Activated naive CD8-positive, alpha-beta T cell treated with anti-CD3 and anti-CD28 coated beads, Interleukin-2, amount 50 U/mL, for 24 hours (primary cell): ENCODE results near the gene EFCC1.
"Not testable (repeated sequence)": the region's sequence is repeated elsewhere in the genome, so short reads cannot be mapped to it uniquely, and the experiment has no call there.

Experiments
- ATAC-seq: fragments of 150-1000 bp; cut with Tn5 transposase; one replicate; pipeline ENCODE4 v1.10.0; 2021
- DNase-seq: peaks from one replicate; pipeline ENCODE4 v3.0.0; 2021
- H3K27ac Mint-ChIP-seq: one replicate; pipeline ENCODE4 v1.8.0; 2021; ENCODE audit warnings: mild to moderate bottlenecking, mixed read lengths
- H3K27me3 Mint-ChIP-seq: one replicate; pipeline ENCODE4 v1.8.0; 2021; ENCODE audit warnings: mixed read lengths
- H3K36me3 Mint-ChIP-seq: one replicate; pipeline ENCODE4 v1.8.0; 2021; ENCODE audit warnings: low read depth, mixed read lengths
- H3K4me1 Mint-ChIP-seq: one replicate; pipeline ENCODE4 v1.8.0; 2021; ENCODE audit warnings: mixed read lengths
- H3K4me3 Mint-ChIP-seq: one replicate; pipeline ENCODE4 v1.8.0; 2021; ENCODE audit warnings: mild to moderate bottlenecking, moderate library complexity, mixed read lengths
- H3K9me3 Mint-ChIP-seq: one replicate; pipeline ENCODE4 v1.8.0; 2021; ENCODE audit warnings: mixed read lengths

Gene EFCC1

GRCh38 chr3:129070086-129070885 is 69.2 kb downstream of the EFCC1 start:
- H3K27ac Mint-ChIP-seq = no peak overlapping the region
- ATAC-seq (peak; percentile 41), DNase-seq (no peak)
- peaks cover 2% of the 10 kb centered on the region for H3K27me3 Mint-ChIP-seq
- H3K36me3 Mint-ChIP-seq = no peaks in the 10 kb centered on the region
- H3K9me3 Mint-ChIP-seq = peaks cover 6% of the 10 kb centered on the region
- no peak overlapping the region for H3K4me3 Mint-ChIP-seq
- H3K4me1 Mint-ChIP-seq = peaks cover 24% of the 10 kb centered on the region

- peaks cover 5% of the 10 kb centered on the region for H3K4me1 Mint-ChIP-seq
- no peak overlapping the region for H3K4me3 Mint-ChIP-seq
- DNase-seq = no peak
- H3K27me3 Mint-ChIP-seq = no peaks in the 10 kb centered on the region
- H3K36me3 Mint-ChIP-seq = no peaks in the 10 kb centered on the region
- H3K9me3 Mint-ChIP-seq = no peaks in the 10 kb centered on the region
- H3K27ac Mint-ChIP-seq = no peak overlapping the region
- ATAC-seq = no peak
Observed at GRCh38 chr3:129077222-129077621, 76.1 kb downstream of the EFCC1 start.

DNA sequence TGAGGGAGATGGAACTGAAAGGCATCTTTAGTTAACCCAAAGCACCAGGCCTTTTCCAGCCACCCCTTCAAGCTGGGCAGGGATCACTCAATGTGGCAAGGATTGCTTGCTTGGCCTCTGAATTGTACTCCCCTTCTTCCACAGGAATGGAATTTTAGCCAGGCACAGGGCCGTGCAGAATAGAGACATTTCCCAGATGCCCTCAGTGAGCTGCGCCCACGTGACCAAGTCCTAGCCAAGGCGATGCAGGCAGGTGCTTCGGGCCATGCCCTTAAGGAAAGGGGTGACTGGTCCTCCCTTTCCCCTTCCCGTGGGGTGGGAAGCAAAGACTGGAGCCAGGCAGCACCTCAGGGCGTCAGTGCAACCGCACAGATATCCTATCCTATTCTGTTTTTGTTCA is 77.4 kb downstream of the EFCC1 start:
- Mint-ChIP-seq H3K9me3 (no peaks in the 10 kb centered on the region), H3K27me3 (no peaks in the 10 kb centered on the region)
- no peak for ATAC-seq

DNA sequence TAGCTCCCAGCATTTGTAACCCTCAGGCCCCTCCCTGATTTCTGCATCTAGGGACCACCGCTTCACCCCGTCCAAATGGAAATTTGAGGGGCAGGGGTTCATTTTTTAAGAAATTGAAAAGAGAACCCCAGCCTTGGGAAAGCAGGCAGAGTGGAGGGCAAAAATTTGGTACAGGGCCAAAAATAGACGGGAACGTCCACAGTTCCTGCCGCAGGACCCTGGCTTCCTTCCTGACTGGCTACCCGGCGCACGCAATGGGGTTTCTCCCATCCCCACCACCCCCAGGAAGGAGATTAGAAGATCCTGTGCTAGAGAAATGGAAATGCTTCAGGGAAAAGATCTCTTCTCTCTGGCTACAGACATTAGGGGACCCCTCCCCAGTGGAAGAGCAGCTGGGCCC is 80.4 kb downstream of the EFCC1 start:
- Mint-ChIP-seq H3K4me1 (peaks cover 6% of the 10 kb centered on the region), H3K4me3 (no peak overlapping the region), H3K9me3 (no peaks in the 10 kb centered on the region), H3K36me3 (no peaks in the 10 kb centered on the region), H3K27me3 (no peaks in the 10 kb centered on the region), H3K27ac (no peak overlapping the region)
- no peak for ATAC-seq
- DNase-seq = no peak

More for the DNA sequence above, 77.4 kb downstream of the EFCC1 start:
- no peak for DNase-seq
- Mint-ChIP-seq H3K27ac (no peak overlapping the region), H3K4me3 (no peak overlapping the region), H3K36me3 (no peaks in the 10 kb centered on the region), H3K4me1 (peaks cover 6% of the 10 kb centered on the region)

DNA sequence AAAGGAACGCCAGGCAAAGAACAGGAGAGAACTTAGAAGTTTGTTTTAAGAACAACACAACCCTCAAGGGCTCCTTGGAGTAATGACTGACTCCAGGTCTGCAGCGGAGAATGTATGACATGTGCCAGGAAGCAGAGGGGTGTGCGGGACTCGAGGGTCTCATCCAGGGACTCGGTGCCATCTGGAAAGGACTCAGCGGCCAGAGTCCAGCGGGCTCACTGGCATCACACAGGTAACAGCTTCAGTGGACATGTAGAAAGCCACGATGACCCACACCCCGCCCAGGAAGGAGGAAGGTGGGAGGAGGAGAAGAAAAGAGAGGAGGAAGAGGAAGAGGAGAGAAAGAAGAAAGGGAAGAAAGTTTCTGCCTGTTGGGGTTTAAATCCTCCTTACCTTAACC is 80.9 kb downstream of the EFCC1 start:
- no peaks in the 10 kb centered on the region for H3K36me3 Mint-ChIP-seq
- H3K27ac Mint-ChIP-seq = no peak overlapping the region
- no peaks in the 10 kb centered on the region for H3K27me3 Mint-ChIP-seq
- peaks cover 6% of the 10 kb centered on the region for H3K4me1 Mint-ChIP-seq
- DNase-seq (no peak), ATAC-seq (no peak)
- H3K9me3 Mint-ChIP-seq = no peaks in the 10 kb centered on the region
- no peak overlapping the region for H3K4me3 Mint-ChIP-seq

DNA sequence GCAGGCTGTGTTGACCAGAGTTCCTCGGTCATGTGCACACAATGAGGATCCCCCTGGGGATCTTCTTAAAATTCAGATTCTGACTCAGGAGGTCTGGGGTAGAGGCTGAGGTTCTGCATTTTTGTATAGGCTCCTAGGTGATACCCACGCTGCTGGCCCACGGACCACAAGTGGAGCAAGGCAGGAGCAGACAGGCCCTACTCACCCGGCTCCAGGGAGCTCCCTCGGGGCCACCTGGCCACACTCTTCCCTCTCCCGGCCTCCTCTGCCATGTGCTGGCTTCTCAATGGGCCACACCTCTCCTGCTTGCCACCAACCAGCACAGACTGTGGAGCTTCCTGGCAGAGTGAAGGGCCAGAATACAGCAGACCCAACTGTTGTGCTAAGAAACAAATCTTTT is 83.4 kb downstream of the EFCC1 start:
- ATAC-seq (no peak), DNase-seq (no peak)
- Mint-ChIP-seq H3K27ac (peak overlapping the region; percentile 52), H3K4me1 (peaks cover 6% of the 10 kb centered on the region), H3K4me3 (no peak overlapping the region), H3K36me3 (no peaks in the 10 kb centered on the region), H3K27me3 (no peaks in the 10 kb centered on the region), H3K9me3 (no peaks in the 10 kb centered on the region)

DNA sequence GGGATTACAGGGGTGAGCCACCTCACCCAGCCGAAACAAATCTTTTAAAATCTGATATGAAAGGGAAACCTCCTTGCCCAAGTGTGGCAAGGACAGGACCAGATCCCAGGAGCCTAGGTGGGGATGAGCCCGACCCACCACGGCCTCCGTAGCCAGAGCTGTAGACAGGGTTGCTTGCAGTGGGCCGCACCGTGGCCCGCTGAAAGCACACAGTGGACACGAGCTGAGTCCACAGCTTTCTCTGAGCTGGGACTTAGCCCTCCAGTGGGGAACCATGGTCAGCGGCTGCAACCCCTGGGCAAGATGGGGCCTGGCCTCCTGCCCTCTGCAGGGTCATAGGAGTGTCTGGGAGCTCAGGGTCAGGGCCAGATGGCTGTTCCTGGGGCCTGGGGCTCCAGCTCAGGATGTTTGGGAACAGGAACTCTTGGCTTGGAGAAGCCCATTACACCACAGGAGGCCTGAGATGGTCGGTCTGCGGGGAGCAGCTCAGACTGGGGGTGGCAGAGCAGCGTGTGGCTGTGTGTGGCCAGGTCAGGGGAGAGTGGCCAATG is 84.1 kb downstream of the EFCC1 start:
- H3K27ac Mint-ChIP-seq = no peak overlapping the region
- H3K27me3 Mint-ChIP-seq = no peaks in the 10 kb centered on the region
- H3K36me3 Mint-ChIP-seq = no peaks in the 10 kb centered on the region

DNA sequence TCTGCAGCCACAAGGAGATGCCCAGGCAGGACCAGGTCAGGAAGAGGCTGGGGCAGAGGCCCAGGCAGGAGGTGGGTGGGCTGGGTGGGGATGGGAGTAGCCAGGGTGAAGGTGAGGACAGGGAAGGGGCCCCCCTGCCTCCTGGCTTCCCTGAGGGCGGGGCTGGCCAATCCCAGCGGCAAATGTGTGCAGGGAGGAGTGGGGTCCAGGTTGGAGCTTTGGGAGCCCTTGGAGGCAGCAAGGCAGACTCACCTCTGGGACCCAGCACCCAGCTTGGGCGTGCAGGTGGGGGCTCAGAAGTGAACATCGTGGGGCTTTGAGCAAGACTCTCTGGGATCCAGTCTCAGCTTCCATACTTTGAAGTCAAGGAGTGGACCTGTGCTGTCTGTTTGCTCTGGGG is 84.7 kb downstream of the EFCC1 start:
- ATAC-seq = no peak
- no peak for DNase-seq
- H3K27ac Mint-ChIP-seq = no peak overlapping the region

More for the DNA sequence above, 84.1 kb downstream of the EFCC1 start:
- DNase-seq (no peak), ATAC-seq (no peak)
- Mint-ChIP-seq H3K4me1 (peaks cover 6% of the 10 kb centered on the region), H3K4me3 (no peak overlapping the region), H3K9me3 (no peaks in the 10 kb centered on the region)

GRCh38 chr3:129087138-129087702 is 86.1 kb downstream of the EFCC1 start:
- no peak overlapping the region for H3K4me3 Mint-ChIP-seq
- no peaks in the 10 kb centered on the region for H3K9me3 Mint-ChIP-seq
- H3K27me3 Mint-ChIP-seq = no peaks in the 10 kb centered on the region
- H3K36me3 Mint-ChIP-seq = peaks cover 2% of the 10 kb centered on the region
- no peak overlapping the region for H3K27ac Mint-ChIP-seq
- ATAC-seq = no peak
- peaks cover under 1% of the 10 kb centered on the region for H3K4me1 Mint-ChIP-seq
- no peak for DNase-seq

More for the DNA sequence above, 84.7 kb downstream of the EFCC1 start:
- Mint-ChIP-seq H3K4me1 (peaks cover 6% of the 10 kb centered on the region), H3K27me3 (no peaks in the 10 kb centered on the region), H3K4me3 (no peak overlapping the region), H3K36me3 (no peaks in the 10 kb centered on the region), H3K9me3 (no peaks in the 10 kb centered on the region)

DNA sequence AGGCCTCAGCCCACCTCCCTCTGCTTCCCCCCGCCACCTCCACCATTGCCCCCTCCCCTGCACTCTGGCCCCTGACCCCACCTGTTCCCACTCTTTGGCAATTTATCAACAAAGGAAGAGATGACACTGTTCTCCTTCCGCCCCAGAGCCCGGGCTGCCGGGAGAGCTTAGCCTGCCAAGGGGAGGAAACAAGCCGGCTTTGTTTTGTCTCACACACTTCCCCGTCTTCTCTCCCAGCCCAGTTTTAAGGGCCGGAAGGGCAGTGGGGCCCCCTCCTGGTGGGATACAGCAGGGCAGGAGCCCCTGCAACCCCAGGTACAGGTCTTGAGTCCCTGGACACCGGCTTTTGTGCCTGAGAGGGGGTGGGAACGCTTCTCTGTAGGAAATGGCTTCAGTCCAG is 86.8 kb downstream of the EFCC1 start:
- peak; percentile 54 for ATAC-seq
- H3K27me3 Mint-ChIP-seq, H3K4me1 Mint-ChIP-seq, DNase-seq, H3K4me3 Mint-ChIP-seq, H3K36me3 Mint-ChIP-seq, H3K27ac Mint-ChIP-seq, H3K9me3 Mint-ChIP-seq: not testable (repeated sequence)

GRCh38 chr3:129088312-129088711 is 87.2 kb downstream of the EFCC1 start:
- H3K27me3 Mint-ChIP-seq, H3K9me3 Mint-ChIP-seq, H3K27ac Mint-ChIP-seq, DNase-seq, H3K4me1 Mint-ChIP-seq, H3K36me3 Mint-ChIP-seq, H3K4me3 Mint-ChIP-seq: not testable (repeated sequence)
- peak; percentile 10 for ATAC-seq
